Hepatic stellate cell (primary cell): Measurements from ENCODE around the gene KYNU.
"Not testable (repeated sequence)": the region's sequence is repeated elsewhere in the genome, so short reads cannot be mapped to it uniquely, and the experiment has no call there.

ENCODE experiments used
- DNase-seq: peaks from one replicate; pipeline ENCODE4 v3.0.0; 2011; ENCODE audit warnings: low spot score

KYNU gene

GRCh38 chr2:142918624-142919023, 41.2 kb downstream of the KYNU start:
- no peak for DNase-seq

GRCh38 chr2:142920571-142920970, 43.1 kb downstream of the KYNU start:
- DNase-seq, result no peak

GRCh38 chr2:142926445-142926844, 49.0 kb downstream of the KYNU start:
- no peak for DNase-seq

- no peak for DNase-seq
These were observed 53.5 kb downstream of the KYNU start for GRCh38 chr2:142930835-142931398.

GRCh38 chr2:142933916-142934315, 56.5 kb downstream of the KYNU start:
- DNase-seq, result no peak

- DNase-seq, result no peak
These were observed 58.2 kb downstream of the KYNU start for GRCh38 chr2:142935563-142936089.

- no peak for DNase-seq
These were observed 59.2 kb downstream of the KYNU start for GRCh38 chr2:142936629-142937028.

- no peak for DNase-seq
These were observed 59.9 kb downstream of the KYNU start for GRCh38 chr2:142937347-142937746.

- no peak for DNase-seq
These were observed 60.8 kb downstream of the KYNU start for GRCh38 chr2:142938240-142938639.

- DNase-seq, result no peak
These were observed 63.3 kb downstream of the KYNU start for GRCh38 chr2:142940606-142941223.

GRCh38 chr2:142942690-142943089, 65.2 kb downstream of the KYNU start:
- DNase-seq, result no peak

GRCh38 chr2:142944264-142944663, 66.8 kb downstream of the KYNU start:
- no peak for DNase-seq

- no peak for DNase-seq
These were observed 67.3 kb downstream of the KYNU start for GRCh38 chr2:142944721-142945120.

GRCh38 chr2:142946941-142947340, 69.5 kb downstream of the KYNU start:
- DNase-seq, result no peak

- not testable (repeated sequence) for DNase-seq
These were observed 71.3 kb downstream of the KYNU start for GRCh38 chr2:142948723-142949122.

- not testable (repeated sequence) for DNase-seq
These were observed 72.9 kb downstream of the KYNU start for GRCh38 chr2:142950323-142950722.

GRCh38 chr2:142951190-142952007, 73.9 kb downstream of the KYNU start:
- no peak for DNase-seq

- no peak for DNase-seq
These were observed 74.6 kb downstream of the KYNU start for GRCh38 chr2:142952018-142952417.

GRCh38 chr2:142952793-142953494, 75.5 kb downstream of the KYNU start:
- DNase-seq, result no peak

- DNase-seq, result no peak
These were observed 77.0 kb downstream of the KYNU start for GRCh38 chr2:142954493-142954892.

- DNase-seq, result no peak
These were observed 79.7 kb downstream of the KYNU start for GRCh38 chr2:142957144-142957543.

GRCh38 chr2:142961202-142961601, 83.7 kb downstream of the KYNU start:
- no peak for DNase-seq
